Left cardiac atrium (tissue), 4 donors: ENCODE measurements around the gene RELT. TPM values are rescaled to one million over a fixed set of nuclear protein-coding genes. Genes with fewer than 3 reads are reported as not detected.
A peak's percentile ranks its signal among the peaks of the same experiment; 100 is the strongest.

Experiments used
- ATAC-seq, 2 donors: fragments of 200-7000 bp; cut with Tn5 transposase; one replicate each; pipeline ENCODE4 v1.9.1; 2020; ENCODE audit warnings: mild to moderate bottlenecking in 2 of 2, moderate library complexity in 2 of 2
- DNase-seq: peaks from one replicate; pipeline ENCODE4 v3.0.0-alpha.2; 2020
- intact Hi-C, 2 donors: fragments of 100-400 bp; cut with DNase I; formaldehyde crosslinking; loops; one replicate each; pipeline versions ENCODE4 v1.14.1 to v1.15.1; 2022 to 2023
- long read RNA-seq: library from polyadenylated mRNA; unstranded; transcript quantifications from one replicate; pipeline ENCODE4 v2.0.0, GENCODE V29; 2021
- total RNA-seq, 2 donors: library from RNA; stranded (reverse); fragmentation: NEBNext Ultra II Directional; extraction: Animal tissue kit (Norgen Biotek cat#: 25700); gene quantifications; one replicate each; pipeline ENCODE4 v1.2.1, GENCODE V29; 2021
- donor health status: DM: no; HTN: yes; CAD: no.
- donor health status: DM: no; HTN: yes; CAD: no; lungs with severe emphysema.
- donor health status: DM: yes; HTN: yes; CAD: no.
- donor health status: Dilated cardiomyopathy.

The RELT gene, protein sequence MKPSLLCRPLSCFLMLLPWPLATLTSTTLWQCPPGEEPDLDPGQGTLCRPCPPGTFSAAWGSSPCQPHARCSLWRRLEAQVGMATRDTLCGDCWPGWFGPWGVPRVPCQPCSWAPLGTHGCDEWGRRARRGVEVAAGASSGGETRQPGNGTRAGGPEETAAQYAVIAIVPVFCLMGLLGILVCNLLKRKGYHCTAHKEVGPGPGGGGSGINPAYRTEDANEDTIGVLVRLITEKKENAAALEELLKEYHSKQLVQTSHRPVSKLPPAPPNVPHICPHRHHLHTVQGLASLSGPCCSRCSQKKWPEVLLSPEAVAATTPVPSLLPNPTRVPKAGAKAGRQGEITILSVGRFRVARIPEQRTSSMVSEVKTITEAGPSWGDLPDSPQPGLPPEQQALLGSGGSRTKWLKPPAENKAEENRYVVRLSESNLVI
- 1 to 10 TPM; 4.3 to 8.3 TPM for total RNA-seq
- long read RNA-seq, transcript RELT-204 (5 exons, 3,244 nt): major isoform, 11 of 19 reads
- long read RNA-seq, partial matches to known transcripts: 4 of 19 reads
- long read RNA-seq, other reads (novel, unspliced or antisense): 1 of 19 reads

GRCh38 chr11:73376160-73376802 is at the start of gene RELT:
TSS of gene RELT (plus strand) at chr11:73376399. CDS start at chr11:73389137, 12,738 bp downstream.
- intact Hi-C loops: no loop called here
- peak; percentile 94 to 95 for ATAC-seq
- DNase-seq: peak; percentile 91

DNA sequence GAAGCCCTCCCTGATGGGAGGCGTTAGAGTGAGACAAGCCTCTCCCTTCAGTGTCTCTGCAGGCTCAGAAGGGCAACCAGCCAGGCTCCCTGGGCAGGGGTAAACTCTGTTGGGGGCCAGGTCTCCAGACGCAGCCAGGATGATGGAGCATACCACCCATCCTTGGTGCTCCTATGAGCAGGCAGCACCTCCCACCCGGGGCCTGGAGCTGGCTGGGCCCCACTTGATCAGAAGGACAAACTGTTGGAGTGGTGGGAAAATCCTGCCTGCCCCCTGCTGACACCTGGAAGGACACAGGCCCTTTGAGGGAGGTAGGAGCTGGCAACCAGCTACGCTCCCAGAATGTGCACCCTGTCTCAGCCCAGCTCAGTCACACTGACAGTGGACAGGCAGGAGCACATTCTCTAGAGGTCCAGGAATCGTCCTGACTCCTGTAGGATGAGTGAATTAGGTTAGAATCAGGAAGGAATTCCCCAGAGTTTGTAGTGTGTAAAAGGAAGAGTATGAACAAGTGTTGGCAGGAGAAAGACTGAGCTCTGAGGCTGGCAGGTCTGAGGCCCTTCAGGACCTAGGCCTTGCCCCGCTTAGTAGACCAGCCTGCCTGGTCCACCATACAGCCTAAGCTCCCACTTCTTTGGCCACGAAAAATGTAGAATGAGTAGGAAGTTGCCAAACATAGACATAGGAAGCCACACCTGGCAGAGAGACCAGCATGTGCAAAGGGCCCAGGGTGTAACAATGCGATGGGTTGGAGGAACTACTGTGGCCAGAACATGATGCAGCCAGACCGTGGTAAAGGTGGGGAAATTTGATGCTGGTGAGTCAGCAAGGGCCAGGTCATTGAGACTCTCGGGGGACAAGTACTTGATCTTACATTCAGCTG is 49.0 kb upstream of the RELT start:
- intact Hi-C loops: no loop called here
- DNase-seq: no peak
- ATAC-seq: no peak

DNA sequence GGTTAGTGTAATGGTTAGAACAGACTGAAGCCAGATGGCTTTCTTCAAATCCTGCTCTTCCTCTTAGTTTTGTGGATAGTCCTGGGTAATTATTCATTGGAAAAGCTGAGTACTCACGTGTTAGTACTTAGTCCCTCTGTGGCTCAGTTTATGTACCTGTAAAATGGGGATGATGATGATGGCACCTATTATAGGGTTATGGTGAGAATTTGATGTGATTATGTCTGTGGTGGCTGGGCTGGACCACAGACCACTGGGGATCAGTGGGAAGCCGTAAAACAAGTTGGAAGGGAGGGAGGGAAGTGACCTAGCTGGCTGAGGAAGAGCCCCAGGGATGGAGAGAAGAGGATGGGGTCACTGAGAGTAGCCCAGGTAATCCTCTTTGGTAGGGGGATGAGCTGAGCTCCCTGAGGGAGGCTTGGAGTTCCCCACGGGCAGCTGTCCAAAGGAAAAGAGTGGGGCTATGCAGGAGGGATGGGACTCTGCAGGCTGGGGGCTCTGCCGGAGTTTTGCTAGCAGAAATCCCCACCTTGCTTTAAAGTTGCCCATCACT is 48.3 kb upstream of the RELT start:
- intact Hi-C loops: no loop called here
- DNase-seq: no peak
- no peak for ATAC-seq

DNA sequence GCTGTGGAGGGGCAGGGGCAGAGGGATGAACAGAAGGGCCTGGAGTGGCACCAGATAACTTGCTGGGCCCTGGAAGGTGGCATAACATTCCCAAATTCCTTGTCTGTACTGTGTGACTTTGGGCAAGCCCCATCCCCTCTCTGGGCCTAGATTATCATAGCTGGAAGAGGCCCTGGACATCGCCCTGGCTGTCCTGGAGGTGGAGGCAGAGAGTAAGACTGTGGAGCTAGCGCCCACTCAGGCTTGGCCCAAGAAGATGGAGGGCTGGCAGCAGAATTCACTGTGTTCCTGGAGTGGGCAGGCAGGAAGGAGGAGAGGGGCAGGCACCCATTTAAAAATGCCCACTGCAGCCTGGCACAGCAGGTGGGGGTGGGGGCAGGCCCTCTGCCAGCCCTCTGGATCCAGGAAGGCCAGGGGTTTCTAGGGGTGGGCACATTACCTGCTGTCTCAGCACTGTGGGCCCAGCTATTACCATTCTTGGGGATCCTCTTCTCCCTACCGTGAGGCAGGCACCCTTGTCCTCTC is 45.6 kb upstream of the RELT start:
- DNase-seq (no peak), ATAC-seq (no peak)
- intact Hi-C loops: no loop called here

DNA sequence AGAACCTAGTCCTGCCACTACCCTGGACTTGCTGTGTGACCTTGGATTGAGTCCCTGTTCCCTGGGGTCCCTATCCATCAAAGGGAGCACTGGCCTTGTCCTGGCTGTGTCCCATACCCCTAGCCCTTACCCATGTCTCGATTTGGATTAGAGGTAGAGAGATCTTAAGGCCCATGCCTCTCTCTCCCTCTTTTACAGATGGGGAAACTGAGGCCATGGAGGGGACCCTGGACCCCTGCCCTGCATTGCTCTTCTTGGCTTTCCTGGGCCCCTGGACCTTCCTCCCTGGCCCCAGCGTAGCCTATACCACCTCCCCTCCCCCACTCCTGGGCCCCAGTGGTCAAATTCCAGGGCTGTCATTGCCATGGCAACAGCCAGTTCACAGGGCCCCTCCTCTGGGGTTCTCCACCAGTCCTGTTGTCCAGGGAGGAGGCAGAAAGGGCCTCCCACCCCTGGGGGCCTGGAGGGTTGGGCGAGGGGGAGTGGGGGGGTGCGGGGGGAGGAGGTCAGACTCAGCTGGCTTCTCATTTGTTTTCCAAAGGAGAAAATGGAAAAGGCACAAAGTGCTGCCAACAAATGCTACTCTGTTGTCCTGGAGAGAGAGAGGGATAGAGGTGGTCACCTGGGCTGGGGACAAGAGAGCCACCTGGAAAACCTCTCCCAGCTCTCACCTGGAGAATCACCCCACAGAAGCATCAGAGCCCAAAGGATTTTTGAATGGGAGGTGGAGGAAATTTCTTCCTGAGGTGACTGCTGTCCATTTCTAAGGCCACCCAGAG is 44.9 kb upstream of the RELT start:
- ATAC-seq (peak in 1 of 2 donors; percentile 36), DNase-seq (no peak)
- intact Hi-C loops: no loop called here

DNA sequence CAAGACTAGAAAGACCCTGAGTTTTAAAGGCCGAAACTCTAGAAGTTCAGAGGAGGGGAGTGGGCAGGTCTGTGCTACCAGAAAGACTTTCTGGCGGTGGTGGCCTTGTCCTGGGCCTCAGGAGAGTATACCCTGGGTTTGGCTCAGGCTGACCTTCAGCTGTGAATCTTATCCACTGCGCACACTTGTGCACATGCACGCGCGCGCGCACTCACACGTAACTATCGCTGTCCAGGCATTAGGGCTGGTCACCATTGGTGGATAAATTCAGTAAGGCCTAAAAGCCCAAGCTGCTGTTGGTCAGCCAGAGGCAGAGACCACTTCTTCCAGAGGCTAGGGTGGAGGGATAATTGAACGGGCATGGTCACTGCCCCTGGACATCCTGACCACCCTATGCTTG is 43.0 kb upstream of the RELT start:
- DNase-seq: no peak
- intact Hi-C loops: no loop called here
- no peak for ATAC-seq

GRCh38 chr11:73333640-73334383 is 42.4 kb upstream of the RELT start:
- DNase-seq (no peak), ATAC-seq (no peak)
- intact Hi-C loops: no loop called here

DNA sequence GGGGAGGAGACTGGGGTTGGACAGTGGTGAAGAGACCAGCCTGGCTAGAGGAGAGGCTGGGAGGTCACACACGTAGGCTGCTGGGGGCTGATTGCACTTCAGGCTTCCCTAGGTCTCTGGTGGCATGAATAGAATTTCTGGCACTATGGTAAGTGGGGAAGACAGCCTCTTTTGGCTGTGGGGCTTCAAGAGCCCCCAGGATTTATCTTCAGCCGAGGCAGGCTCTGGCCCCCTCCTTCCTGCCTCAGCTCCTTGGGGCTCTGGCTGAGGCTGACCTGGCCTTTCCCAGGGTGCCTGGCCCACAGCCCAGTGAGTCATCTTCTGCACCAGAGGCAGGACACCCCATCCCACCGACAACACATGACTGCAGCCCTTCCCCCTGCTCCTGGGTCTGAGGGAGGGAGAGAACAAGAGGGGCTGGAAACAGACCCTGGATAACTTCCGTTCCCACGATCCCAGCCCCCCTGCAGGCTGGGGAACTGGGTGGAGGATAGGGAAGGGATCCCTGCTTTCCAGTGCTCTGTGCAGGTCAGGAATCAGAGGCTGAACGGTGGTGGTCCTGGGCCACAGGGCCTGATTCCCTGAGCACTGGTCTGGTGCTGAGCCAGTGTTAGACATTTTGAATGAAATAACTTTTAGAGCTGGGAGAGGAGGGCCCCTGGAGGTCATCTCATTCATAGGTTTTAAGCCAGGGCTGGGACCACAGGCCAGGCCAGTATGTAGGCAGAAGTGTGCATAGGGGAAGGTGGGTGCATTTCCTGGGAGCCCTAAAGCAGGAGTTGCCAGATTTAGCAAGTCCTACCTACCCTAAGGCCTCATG is 41.6 kb upstream of the RELT start:
- ATAC-seq (peak; percentile 58 to 89), DNase-seq (peak; percentile 91)
- intact Hi-C loops: loop anchor here (1.0 to 5.0 kb wide), 3 partner anchors 27 to 37 kb away; no protein-coding TSS in a partner anchor

- peak; percentile 67 to 70 for ATAC-seq
- peak; percentile 80 for DNase-seq
- intact Hi-C loops: loop anchor here (1.0 to 5.0 kb wide), 3 partner anchors 28 to 38 kb away; no protein-coding TSS in a partner anchor
These were observed 40.8 kb upstream of the RELT start for GRCh38 chr11:73335204-73335923.

- no peak for DNase-seq
- intact Hi-C loops: loop anchor here (5.0 kb wide), 2 partner anchors 36 to 41 kb away; no protein-coding TSS in a partner anchor
- ATAC-seq: no peak
These were observed 38.4 kb upstream of the RELT start for GRCh38 chr11:73337846-73338245.

- intact Hi-C loops: loop anchor here (5.0 kb wide), 2 partner anchors 36 to 41 kb away; no protein-coding TSS in a partner anchor
- ATAC-seq (no peak), DNase-seq (no peak)
These were observed 37.9 kb upstream of the RELT start for GRCh38 chr11:73338279-73338678.

DNA sequence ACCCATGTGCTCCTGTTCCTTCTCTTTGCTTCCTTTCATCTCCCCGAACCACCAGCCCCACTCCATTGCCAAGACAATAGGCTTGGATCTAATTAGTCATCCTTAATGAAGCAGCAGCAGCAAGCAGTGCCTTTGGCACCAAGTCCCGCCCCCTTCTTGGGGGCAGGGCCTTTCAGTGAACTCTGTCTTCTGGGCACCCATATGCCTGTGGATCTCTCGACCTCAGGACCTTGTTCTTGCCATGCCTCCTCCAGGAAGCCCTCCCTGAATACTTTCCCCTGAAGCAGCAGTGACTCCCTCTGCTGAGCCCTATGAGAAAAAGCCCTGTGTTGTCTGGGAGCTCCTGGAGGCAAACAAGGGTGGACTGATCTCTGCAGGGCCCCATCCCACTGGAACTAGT is 36.0 kb upstream of the RELT start:
- intact Hi-C loops: no loop called here
- DNase-seq: no peak
- ATAC-seq: no peak

DNA sequence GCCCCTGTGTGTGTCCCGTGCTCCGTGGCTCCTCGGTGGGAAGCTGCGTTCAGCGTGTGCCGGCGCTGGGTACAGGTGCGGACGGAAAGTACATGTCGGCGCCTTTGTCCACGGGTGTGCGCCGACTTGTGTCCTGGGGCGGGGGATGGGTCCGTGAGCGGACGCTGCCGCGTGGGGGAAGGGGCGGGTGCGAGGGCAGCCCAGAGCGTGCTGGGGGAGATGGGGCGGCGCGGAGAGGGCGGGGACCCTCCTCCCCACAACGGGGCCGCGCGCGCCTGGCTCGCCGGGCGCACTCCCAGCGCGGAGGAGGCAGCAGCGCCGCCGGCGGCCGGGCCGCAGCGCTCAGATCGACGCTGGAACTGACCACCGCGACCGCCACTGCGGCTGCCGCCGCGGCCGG is 33.6 kb upstream of the RELT start:
- intact Hi-C loops: no loop called here
- DNase-seq (no peak), ATAC-seq (peak; percentile 24 to 66)

- peak in 1 of 2 donors; percentile 2 for ATAC-seq
- intact Hi-C loops: no loop called here
- DNase-seq: no peak
These were observed 32.9 kb upstream of the RELT start for GRCh38 chr11:73343076-73343873.

GRCh38 chr11:73344191-73344607 is 32.0 kb upstream of the RELT start:
- ATAC-seq (peak; percentile 49 to 53), DNase-seq (peak; percentile 67)
- intact Hi-C loops: no loop called here
